MM.1S (cell line): ENCODE measurements around the gene ZNF570.

ENCODE experiments used
- CTCF ChIP-seq: fragments of 300-600 bp; sonication (generic); IDR thresholded peaks from 2 replicates; pipeline ENCODE4 v1.5.1; 2016; ENCODE audit warnings: antibody characterized with exemption, low read length, mixed read lengths
- EZH2 ChIP-seq: fragments of 300-600 bp; sonication (generic); optimal IDR thresholded peaks from 2 replicates; pipeline ENCODE3; 2017; ENCODE audit warnings: low read depth, mild to moderate bottlenecking, antibody characterized with exemption, low read length, mixed read lengths

- TF ChIP-seq CTCF: no peak
- TF ChIP-seq EZH2: no peak
Measured at GRCh38 chr19:37506387-37507166, 37.4 kb downstream of the ZNF570 start, which contains the start of gene ZNF793.
